Ureter (tissue), 1 donor: Measurements from ENCODE around the gene DOCK4. TPM values are rescaled to one million over a fixed set of nuclear protein-coding genes. Genes with fewer than 3 reads are reported as not detected.

Experiments used
- DNase-seq: peaks from one replicate; pipeline ENCODE4 v3.0.0-alpha.2; 2020; ENCODE audit warnings: low spot score
- total RNA-seq: library from RNA; stranded (reverse); gene quantifications from one replicate; pipeline ENCODE4 v1.2.4, GENCODE V29; 2023
- donor health status: DM: yes; HTN: yes; CAD: no.

Gene DOCK4
- total RNA-seq, 1 donor from 2014 or later = 37.9 TPM

GRCh38 chr7:111765751-111766643, 440.2 kb downstream of the DOCK4 start:
- DNase-seq = no peak

DNA sequence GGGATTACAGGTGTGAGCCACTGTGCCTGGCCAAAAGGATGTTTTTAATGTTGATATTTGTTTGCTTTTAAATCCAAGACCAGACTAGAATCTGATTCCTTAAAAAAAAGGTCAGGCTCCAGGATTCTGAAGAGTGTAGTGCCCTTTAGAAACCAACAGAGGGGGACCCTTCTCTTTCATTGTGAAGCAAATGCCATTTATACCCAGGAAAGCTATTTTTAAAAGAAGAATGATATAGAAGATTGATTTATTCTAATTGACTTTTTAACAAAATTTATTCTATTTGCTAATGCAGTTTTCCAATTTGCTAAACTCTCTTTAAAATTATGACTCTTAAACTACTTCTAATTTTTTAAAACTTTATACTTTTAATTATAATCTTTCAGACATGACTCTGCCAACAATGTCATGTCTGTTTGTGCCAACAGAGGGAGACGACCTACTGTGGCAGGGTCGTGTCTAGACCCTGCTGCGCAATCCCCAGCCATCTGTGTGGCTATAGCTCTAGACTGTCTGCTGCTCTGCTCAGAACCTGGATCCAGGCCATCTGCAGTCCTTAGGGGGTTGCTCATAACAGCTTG, 442.9 kb downstream of the DOCK4 start:
- DNase-seq = no peak

DNA sequence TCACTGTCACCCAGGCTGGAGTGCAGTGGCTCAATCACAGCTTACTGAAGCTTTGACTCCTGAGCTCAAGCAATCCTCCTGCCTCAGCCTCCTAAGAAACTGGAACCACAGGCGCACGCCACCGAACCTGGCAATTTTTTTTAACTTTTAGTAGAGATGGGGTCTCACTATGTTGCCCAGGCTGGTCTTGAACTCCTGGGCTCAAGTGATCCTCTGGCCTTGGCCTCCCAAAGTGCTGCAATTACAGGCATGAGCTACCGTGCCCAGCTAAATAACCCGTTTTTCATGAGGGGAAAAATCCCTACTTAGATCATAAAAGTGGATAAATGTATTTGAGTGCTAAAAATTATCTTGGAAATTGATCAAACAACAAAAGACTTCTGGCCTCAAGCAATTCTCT, 443.4 kb downstream of the DOCK4 start:
- DNase-seq = no peak

- DNase-seq = no peak
These were observed 444.0 kb downstream of the DOCK4 start for GRCh38 chr7:111762211-111762610.

- no peak for DNase-seq
These were observed 446.2 kb downstream of the DOCK4 start for GRCh38 chr7:111760043-111760442.

GRCh38 chr7:111758332-111758731, 447.9 kb downstream of the DOCK4 start:
- DNase-seq = no peak

- peak; percentile 74 for DNase-seq
These were observed 449.5 kb downstream of the DOCK4 start for GRCh38 chr7:111756687-111757178.

GRCh38 chr7:111755383-111755782, 450.8 kb downstream of the DOCK4 start:
- no peak for DNase-seq

DNA sequence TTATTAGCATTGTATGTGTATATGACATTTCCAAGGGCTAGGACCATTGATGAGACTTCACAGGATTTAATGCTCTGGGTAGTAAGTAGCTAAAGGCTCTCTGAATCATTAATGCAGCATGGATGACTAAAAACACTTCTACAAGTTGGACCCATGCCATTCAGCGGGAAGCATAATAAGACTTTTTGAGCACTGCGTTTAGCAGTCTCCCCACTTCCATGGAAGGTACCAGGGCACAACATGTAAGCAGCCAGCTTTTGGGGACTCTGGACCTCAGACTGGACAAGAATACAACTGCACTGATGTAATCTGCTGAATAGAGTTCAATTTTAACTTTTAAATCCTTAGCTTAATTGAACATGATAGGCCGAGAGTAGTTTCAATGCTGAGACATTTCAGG, 452.2 kb downstream of the DOCK4 start:
- DNase-seq = no peak

GRCh38 chr7:111752022-111752582, 454.1 kb downstream of the DOCK4 start:
- no peak for DNase-seq

DNA sequence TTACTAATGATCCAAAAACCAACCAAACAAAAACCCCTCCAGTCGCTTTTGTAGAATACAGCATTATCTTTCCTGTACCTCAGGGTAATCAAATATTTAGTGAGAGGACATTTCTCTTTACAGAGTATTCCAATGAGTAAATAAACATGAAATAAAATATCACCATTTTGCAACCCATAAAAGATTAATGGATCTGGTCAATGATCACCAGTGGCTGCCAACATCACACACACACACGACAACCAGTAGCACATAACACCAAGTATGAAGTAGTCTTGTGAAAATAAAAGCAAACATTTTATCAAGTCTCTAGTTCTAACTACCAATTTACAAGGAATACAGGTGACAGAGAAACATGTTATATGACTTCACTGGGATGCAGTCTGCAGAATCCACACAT, 455.3 kb downstream of the DOCK4 start:
- DNase-seq = no peak

DNA sequence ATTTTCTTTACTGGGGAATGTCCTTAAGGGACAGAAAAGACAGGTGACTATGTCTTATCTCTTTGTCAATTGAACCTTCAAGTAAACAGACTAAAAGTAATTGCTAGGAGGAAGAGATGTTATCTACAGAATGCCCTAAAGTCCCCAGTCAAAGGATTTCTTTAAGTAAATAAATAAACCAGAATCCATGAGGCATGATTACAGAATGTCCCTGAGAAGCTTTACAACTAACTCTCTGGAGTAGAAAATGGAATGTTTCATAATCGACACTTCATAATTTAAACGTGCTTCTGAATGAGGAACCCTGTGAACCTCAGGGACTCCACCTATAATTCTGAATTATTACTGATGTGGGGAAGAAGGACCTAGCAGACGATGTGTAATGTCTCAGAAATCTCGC, 456.0 kb downstream of the DOCK4 start:
- no peak for DNase-seq

DNA sequence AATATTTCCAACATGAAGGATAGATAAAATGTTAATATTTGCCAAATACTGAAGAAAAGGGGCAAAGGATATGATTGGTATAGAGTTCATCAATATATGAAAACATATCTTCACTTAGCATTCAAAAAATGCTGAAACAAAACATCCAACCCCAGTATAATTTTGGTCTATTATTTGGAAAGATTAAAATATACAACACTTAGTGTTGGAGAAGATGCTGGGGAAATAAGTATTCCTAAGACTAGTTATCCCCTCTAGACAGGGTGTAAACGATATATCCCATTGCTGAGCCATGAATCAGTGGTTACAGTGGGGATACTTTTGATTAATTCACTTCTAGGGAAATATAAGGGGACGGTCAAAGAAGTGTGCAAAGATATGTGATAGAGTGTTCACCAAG, 456.6 kb downstream of the DOCK4 start:
- DNase-seq = no peak

DNA sequence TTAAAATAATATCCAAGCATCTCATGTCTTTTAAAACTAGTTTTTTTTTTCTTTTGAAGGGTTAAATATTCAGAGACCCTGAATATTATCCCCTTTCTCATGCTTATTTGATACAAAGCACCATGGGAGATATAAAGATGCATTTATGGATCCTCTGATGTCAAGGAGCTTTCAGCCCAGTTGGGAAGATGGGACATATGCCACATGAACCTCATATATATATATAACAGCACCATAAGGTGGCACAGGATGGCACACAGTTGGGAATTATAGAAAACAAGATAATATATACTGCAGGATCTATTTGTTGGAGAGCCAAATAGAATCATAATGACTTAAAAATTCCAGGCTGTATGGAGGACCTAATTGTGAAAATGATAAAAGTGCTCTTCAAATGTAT, 458.5 kb downstream of the DOCK4 start:
- DNase-seq = no peak

DNA sequence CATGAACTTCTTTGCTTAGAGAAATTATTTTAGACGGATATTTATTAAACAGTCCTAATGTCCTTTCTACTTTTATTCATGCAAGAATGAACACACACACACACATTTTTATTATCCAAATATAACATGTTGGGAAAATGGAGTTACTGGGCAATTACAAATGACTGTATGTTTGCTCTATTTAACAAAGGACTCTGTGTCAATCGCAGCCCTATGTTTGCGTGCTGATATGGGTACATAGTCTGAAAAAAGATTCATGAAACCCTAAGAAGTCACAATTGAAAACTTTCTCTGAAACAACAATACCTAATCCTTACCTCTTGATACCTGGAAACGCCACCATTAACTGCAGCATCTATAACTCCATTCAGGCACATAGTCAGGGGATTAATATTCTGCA, 459.2 kb downstream of the DOCK4 start:
- DNase-seq = no peak

- no peak for DNase-seq
These were observed 461.6 kb downstream of the DOCK4 start for GRCh38 chr7:111744501-111745155.

- no peak for DNase-seq
These were observed 462.9 kb downstream of the DOCK4 start for GRCh38 chr7:111743244-111743847.

GRCh38 chr7:111741811-111742240, 464.4 kb downstream of the DOCK4 start:
- no peak for DNase-seq

DNA sequence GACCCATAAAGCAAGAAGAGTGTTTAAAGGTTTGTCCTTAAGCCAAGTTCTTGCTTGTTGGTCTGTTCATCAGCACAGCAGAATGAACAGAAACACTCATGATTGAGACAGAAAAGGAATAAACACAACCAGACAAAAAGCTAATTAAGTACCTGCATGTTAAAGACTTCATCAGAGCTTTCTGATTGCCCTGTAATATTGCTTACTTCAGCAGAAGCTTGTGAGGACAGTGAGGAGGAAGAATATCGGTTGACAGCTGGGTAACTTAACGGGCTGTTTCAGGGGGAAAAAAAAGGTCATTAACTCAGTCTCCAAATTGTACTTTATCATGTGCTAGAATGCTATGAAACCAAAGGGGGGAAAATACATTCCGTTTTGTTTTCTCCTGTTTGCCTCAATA, 465.3 kb downstream of the DOCK4 start:
- DNase-seq = no peak

GRCh38 chr7:111736552-111736874, 469.7 kb downstream of the DOCK4 start:
- no peak for DNase-seq

DNA sequence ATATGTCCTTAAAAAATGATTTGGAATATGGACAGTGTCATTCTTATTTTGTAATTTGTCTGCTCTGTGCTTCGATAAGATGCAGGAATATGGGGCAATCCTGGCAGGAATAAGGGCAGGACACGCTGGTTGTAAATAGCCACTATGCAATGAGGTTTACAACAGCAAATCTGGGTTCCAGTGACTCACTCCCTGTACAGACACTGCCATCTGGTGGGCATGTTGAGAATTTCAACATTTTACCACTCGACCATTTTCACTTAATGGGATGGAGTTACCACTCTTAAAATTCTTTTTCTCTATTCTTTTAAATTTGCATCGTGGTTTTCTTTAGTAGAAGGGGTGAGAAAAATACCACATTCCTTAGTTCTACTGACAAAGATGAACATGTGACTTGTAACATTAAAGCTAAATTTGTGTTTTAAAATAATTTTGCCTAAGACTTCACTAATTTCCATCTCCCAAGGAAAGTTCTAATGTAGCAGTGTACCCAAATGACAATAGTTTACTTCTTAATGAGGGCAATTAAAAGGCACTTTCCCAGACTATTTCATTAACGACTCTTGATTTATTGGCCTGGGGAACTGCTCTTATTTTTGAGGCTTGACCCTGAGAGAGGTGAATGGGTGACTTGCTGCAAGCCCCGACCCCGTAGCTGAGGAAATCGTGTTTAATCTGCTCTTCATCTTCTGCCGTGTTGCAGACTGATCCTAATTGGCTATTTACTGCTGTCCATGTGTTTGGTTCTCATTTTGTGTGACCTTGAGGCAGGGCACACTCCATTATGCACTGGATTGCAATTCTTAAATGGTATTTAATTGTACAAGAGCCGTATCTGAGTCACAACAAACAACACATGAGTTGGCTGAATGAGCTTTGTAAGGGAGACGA, 470.3 kb downstream of the DOCK4 start:
- DNase-seq = peak; percentile 63
